D721Med (cell line): Measurements from ENCODE around the gene CFAP58.
"Not testable (repeated sequence)": the region's sequence is repeated elsewhere in the genome, so short reads cannot be mapped to it uniquely, and the experiment has no call there.

Source experiments
- DNase-seq: peaks from one replicate; pipeline ENCODE4 v3.0.0; 2011; ENCODE audit warnings: low spot score; ENCODE audit not compliant: insufficient read length
- FAIRE-seq: peaks from 2 replicates; lab custom pipeline; 2011; peaks lifted over from hg19 to GRCh38; lab: Jason Lieb, UNC
- TF ChIP-seq, protein P1 (sequence below): IDR thresholded peaks from 2 replicates; pipeline ENCODE4 v1.5.1; 2012; ENCODE audit warnings: mild to moderate bottlenecking, control low read depth; ENCODE audit not compliant: insufficient read depth; ENCODE audit errors: missing control alignments

The CFAP58 gene

DNA sequence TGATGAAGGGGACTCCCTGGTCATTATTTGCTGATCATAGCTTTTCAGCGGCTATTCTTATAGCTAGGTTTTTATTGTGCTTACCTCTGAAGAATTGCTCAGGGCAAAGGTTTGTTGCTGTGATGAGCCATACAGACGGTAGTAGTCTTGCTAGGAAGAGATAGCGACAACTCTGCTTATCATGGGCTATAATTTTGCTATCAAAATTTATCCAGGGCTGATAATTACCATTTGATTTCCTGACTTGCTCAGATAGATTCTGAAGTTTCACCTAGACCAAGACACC lies 103.9 kb downstream of the CFAP58 start:
- TF ChIP-seq, protein P1, sequence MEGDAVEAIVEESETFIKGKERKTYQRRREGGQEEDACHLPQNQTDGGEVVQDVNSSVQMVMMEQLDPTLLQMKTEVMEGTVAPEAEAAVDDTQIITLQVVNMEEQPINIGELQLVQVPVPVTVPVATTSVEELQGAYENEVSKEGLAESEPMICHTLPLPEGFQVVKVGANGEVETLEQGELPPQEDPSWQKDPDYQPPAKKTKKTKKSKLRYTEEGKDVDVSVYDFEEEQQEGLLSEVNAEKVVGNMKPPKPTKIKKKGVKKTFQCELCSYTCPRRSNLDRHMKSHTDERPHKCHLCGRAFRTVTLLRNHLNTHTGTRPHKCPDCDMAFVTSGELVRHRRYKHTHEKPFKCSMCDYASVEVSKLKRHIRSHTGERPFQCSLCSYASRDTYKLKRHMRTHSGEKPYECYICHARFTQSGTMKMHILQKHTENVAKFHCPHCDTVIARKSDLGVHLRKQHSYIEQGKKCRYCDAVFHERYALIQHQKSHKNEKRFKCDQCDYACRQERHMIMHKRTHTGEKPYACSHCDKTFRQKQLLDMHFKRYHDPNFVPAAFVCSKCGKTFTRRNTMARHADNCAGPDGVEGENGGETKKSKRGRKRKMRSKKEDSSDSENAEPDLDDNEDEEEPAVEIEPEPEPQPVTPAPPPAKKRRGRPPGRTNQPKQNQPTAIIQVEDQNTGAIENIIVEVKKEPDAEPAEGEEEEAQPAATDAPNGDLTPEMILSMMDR, result no peak
- FAIRE-seq, result no peak
- DNase-seq, result no peak

DNA sequence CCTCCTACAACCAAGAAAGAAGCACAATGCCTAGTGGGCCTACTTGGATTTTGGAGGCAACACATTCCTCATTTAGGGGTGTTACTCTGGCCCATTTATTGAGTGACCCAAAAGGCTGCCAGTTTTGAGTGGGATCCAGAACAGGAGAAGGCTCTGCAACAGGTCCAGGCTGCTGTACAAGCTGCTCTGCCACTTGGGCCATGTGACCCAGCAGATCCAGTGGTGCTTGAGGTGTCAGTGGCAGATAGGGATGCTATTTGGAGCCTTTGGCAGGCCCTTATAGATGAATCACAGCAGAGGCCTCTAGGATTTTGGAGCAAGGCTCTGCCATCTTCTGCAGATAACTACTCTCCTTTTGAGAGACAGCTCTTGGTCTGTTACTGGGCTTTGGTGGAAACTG lies 111.9 kb downstream of the CFAP58 start:
- DNase-seq, FAIRE-seq: not testable (repeated sequence)

DNA sequence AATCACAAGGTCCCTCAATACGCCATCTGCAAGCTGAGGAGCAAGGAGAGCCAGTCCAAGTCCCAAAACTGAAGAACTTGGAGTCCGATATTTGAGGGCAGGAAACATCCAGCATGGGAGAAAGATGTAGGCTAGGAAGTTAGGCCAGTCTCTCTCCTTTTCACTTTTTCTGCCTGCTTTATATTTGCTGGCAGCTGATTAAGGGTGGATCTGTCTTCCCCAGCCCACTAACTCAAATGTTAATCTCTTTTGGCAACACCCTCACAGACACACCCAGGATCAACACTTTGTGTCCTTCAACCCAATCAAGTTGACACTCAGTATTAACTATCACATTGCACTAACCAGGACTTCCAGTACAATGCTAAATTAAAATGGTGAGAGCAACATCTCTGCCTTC lies 115.2 kb downstream of the CFAP58 start:
- not testable (repeated sequence) for DNase-seq, FAIRE-seq

DNA sequence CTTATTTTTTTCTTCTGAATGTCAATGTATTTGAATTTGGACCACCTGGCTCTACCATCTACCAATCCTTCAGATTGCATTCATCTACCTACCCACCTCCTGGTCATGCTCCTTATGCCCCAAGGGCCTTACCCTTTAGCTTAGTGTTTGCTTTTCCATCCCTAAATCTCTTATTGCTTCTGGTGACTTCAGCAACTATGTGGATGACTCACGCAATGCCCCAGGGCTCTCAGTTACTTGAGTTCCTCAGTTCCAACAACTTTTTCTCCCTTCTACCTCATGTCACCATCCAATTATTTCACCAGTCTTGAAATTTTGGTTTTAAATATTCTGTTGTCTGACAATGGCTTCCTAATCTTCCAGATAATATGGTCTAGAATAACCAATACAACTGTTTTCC lies 118.9 kb downstream of the CFAP58 start:
- TF ChIP-seq, protein P1, result no peak
- DNase-seq (no peak), FAIRE-seq (no peak)

DNA sequence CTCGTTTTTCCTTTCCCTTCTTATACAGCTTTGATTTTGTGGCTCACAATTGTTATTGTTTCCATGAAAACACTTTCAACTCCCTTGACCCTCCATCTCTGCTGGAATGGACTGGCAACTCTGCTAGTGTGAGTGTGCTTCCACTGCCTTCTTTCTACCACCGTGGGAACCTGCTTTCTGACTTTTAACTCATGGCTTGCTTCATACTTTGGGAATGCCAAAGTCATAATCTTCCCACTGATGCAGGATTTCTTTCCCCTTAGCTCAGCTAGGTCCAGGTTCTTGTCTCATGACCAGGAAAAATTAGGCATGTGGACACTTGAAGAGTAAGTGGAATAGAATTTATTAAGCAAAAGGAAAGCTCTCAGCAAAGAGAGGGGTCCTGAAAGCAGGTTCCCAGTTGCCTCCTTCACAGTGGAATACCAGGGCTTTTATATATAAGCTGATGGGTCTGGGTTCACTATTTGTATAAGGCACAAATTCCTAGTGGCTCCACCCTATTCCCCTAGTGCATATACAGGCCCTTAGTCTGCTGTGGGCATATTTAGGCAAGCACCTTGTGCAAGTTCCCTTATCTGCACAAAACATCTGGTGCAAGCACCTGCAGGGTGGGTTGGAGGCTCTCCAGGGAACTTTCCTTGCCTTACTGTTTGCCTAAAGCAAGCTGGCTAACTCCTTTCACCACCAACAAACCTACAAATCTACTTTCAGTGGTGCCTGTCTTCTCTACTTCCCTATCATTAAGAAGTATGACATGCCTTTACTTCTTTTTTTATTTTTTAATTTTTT lies 119.5 kb downstream of the CFAP58 start:
- FAIRE-seq (no peak), DNase-seq (no peak)
- TF ChIP-seq, protein P1, result no peak

DNA sequence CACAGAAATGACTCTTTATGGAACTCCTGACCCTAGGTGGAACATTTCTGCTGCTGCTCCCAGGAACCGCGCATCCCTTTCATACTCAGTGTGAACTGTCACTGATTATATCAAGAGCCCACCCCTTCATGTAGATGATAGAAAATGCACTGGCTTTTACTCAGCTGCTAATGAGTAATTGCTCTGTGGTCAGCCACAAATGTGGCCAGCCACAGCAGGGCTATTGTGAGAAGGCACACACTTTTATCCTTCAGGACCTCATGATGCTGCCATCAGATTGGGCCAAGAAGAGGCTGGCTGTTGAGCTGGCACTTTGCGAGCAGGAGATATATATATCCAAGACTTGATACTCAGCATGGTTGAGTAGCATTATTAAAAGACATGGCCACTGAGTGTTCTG lies 124.7 kb downstream of the CFAP58 start:
- FAIRE-seq (no peak), DNase-seq (no peak)
- TF ChIP-seq, protein P1, result no peak

DNA sequence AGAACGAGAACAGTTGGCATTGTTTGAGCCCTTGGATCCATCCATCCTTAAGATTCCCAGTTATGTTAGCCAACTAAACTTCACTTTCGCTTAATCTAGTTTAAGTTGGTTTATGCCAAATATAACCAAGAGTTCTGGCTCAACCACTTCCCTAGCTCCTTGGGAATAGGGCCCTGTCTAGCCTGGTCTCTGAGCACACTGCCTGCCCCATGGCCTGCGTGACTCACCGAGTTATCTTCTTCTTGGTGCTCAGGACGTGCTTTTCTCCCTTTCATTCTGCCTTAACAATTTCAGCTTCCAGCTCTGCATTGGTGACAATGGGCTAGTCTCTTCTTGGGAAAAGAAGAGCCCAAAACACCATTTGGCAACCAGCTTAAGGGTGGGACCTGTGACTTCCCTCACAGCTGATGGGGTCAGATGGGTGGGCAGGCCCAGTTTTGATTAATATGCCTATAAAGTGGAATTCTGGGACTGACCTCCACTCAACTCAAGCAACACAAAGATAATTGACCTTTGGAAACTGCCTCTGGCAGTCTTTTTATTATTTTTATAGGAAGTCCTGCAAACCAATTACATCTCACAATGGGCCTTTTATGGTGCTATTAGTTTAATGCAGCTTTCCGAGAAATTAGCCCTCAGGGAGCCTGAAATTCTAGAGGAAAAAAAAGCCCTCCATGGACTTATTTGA lies 126.4 kb downstream of the CFAP58 start:
- FAIRE-seq (no peak), DNase-seq (no peak)
- TF ChIP-seq, protein P1, result no peak

DNA sequence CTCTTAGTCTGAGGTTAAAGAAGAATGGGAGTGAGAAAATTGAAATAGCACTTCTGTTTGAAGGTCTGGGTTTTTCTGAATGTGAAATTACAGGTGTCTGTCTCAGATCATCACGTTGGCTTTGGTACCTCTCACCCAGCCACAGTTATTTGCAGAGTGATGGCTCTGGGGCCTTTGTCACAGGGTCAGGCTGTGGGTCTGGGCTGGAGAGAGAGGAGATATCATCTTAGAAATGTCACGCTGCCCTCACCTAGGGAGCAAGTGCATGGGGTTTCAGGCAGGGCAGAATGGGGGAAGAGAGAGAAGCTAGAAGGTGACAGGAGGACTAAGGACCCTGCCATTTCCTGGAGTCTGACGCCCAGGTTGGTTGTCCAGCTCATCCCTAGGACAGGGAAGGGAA lies 127.2 kb downstream of the CFAP58 start:
- TF ChIP-seq, protein P1, result no peak
- no peak for FAIRE-seq
- no peak for DNase-seq
